GM21529 (cell line): ENCODE results near the gene PARD6A.
A peak's percentile ranks its signal among the peaks of the same experiment; 100 is the strongest.

ENCODE experiments used
- ATAC-seq: cut with Tn5 transposase; IDR thresholded peaks from one replicate; pipeline ENCODE4 v1.9.1; 2021; ENCODE audit not compliant: unreplicated experiment

The PARD6A gene

DNA sequence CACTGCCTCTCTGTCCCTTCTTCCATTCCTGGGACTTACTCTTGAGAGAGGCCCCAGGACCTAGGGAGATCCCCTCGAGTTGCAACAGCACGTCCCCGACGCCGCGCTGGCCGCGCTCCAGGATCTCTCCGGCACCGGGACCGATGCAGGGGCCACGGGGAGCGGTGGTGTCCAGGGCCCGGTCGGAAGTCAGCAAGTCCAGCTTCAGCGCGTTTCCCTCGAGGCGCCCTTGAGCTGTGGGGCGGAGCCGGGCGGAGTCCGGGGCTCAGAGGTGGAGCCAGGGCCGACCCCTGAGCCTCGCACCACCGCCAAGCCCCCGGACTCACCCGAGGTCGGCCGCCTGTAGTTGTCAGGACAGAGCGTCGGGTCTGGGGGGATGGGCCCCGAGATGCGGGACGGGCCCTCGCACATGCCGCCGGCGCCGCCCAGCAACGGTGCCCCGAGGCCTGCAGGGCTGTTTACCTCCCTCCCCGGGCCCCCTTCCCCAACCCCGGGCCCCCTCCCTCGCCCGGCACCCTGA lies 5.3 kb downstream of the PARD6A start:
- peak; percentile 2 for ATAC-seq

DNA sequence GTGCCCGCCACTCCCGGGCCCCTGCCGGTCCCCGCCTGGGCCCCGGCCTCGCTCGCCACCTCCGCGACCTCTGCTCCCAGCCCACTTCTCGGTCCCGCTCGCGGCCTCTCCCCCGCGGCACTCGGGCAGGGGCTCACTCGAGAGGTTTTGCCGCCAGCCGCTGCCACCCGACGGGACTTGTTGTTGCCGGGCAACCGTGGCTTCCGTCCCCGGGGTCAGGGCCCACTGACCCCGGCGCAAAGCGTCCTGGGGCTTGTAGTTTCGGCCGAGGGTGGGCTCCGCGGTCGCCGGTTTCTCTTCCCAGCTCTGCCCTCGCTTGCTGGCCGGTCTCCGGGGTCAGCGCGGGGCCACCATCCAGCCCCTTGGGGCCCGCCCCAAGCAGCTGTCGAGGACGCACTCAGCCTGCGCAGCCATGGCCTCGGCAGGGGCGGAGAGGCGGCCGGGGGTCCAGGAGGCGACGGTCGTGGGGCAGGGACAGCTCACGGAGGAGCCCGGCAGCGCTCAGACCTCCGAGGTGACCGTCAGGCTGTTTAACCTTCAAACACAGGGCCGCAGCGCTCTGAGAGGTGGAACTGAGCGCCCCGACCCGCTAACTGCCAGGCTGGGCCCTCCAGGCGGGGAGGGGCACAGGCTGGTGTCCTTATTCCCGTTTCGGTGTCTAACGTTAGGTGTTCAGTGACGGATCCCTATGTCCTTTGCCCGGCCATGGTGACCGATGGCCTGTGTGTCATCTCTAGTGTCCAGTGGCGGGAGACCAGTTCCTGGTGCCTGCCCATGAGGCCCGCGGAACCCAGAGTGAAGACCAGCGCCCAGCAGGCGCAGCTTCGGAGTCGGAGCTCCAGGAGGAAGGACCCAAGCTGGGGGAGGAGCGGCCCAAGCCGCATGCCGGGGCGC lies 6.0 kb downstream of the PARD6A start, which contains the start of the genes C16orf86 and ENKD1:
Gene C16orf86 (plus strand): TSS at position 256 of the 894 bp plus-strand sequence. CDS start 157 bp downstream, at position 413.
Gene ENKD1 (minus strand): TSS at position 192 of the 894 bp plus-strand sequence. CDS start 308 bp downstream, outside the sequence.
- ATAC-seq, result peak; percentile 68

DNA sequence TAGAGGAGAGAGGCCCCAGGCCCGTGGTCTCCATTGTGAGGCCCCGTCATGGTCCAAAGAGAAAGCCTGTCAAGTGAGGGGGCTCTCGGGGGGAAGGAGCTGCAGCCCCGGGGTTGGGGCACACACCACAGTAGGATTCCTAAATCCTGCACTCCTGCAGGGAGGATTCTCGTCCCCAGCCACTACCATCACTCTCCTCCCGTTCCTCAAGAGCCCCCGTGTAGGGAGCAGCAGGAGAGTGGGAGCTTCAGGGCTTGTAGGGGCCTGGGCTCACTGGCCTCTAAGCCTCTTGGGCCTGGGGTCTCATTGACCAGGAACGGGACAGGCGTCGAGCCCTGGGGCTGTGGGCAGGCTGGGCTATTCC lies 6.7 kb downstream of the PARD6A start:
- ATAC-seq, result no peak

DNA sequence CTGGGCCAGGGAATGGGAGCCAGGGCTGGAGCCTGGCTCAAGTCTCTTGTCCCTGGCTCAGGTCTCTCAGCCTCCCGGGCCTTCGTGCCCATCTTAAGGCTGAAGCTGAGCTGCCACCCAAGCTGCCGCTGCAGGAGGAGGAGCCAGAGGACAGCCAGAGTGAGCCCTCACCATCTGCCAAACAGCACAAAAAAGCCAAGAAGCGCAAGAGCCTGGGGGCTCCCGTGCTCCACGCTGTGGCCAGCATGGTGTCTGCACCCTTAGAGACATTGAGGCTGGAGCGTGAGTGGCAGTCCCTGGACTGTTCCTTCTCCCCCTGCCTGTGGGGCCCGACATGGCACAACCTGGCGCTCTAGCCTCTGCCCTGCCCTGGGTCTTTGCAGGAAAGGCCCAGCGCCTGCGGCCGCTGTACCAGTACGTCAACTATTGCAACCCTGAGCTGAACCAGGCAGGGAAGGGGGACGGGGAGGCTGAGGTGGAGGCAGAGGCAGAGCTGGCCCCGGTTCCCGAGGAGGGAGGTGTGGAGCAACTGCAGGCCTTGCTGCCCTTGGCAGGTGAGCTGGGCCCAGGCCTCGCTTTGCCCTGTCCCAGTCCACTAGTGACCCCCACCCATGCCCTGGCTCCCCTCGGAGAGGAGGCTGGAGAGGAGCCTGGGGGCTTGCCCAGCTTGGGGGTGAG lies 7.2 kb downstream of the PARD6A start:
- peak; percentile 68 for ATAC-seq

DNA sequence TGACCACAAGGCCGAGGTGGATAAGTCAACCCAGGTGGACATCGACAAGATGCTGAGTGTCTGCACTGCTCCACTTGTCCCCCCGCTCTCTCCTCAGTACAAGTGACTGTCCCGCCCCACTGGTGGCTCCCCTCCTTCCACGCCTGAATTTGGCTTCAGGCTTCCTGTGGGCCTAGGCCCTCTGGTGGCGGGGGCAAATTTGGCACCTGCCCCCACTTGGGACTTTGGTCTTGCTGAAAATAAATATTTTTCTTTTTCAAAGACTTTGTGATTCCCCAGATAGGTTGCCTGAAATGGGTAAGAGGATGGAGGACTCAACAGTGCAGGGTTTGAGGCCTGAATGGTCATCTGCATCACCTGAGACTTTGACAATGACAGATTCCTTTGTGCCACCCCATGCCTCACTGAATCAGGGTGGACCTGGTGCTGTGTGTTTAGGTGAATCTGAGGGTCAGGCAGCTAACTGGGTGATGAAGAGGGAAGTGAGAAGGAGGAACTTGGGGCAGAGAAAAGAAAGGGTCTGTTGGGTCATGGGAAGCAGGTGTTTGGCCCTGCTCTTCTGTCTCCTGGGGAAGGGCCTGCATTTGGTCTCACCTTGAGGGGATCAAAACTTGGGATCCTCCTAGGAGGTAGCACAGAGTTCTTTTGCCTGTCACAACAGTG lies 7.9 kb downstream of the PARD6A start:
- no peak for ATAC-seq

DNA sequence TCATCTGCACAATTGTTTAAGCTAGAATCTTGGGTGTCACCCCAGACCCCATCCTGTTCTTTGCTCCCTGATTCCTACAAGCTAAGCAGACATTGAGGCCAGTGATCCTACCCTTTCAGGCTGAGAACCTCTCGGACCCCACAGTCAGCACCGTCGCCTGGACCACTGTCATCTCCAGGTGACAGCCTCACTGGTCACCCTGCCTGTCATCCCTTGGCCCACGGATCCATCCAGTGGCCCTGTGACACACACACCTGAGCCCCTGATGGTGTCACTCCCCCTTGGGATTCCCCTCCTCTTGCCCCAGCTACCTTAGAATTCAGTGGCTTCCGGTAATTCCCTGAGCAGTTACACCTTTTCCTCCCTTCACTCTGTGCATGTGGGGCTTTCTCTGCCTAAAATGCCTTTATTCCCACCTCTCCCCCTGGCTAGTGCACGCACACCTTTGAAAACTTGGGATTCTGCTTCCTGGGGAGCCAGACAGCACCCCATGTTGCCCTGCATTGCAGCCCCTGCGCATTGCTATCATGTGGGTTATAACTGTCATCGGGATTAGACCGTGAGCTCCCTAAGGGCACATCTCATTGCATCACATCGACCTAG lies 8.8 kb downstream of the PARD6A start:
- ATAC-seq, result no peak

DNA sequence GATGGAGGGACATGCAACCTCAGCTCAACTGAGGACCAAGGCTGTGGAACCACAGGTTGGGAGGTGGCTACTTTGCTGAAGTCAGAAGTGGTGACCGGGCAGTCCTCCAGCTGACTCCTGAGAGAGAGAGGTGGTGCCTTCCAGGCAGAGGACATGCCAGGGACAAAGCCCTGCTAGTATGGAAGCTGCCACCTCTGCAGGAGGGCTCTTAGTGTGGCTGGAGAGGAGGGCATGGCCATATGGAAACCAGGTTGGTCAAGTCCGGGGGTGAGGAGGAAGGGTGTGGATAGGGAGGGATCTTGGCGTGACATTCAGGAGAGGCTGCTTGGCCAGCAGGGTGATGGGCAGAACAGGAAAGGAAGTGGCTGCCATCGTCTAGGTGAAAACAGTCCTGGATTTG lies 11.5 kb downstream of the PARD6A start:
- no peak for ATAC-seq

DNA sequence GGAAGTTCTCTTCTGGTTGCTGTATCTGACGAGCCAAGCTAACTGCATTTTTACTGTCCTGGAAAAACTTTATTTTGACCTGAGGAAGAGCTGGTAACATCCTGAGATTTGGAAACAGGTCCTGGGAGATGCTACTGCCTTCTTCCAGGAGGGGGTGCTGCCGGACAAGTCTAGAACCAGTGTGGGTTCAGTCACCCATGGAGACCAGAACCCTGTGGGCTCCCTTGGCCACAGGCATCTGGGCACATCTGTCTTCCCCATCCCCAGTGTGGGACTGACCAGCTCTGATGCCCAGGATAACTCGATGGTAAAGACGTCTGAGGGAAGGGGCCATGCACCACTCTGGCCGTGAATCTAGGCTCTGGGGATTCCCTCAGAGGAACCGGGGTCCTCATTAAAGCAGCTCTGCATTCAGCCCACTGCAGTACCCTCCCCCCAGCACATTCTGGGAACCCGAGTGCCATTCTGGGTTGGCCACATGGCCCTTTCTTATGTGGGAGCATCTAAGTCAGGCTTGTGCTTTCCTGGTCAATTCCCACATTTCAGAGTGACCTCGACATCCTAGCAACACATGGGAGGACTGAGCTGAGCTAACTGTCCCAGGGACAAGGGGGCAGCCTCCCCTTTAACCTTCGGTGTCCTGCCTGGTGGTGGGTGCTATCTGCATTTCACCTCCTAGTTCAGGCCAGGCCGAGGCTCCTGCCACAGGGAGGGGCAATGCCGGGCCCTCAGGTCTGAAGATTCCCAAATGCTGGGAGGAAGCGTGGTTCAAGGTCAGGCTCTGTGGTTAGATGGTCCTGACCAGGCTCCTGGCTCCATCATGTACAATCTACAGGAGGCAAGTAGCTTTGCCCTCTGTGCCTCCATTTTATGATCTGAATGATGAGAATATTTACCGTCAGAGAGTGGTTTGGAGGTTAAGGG lies 12.2 kb downstream of the PARD6A start:
- no peak for ATAC-seq

DNA sequence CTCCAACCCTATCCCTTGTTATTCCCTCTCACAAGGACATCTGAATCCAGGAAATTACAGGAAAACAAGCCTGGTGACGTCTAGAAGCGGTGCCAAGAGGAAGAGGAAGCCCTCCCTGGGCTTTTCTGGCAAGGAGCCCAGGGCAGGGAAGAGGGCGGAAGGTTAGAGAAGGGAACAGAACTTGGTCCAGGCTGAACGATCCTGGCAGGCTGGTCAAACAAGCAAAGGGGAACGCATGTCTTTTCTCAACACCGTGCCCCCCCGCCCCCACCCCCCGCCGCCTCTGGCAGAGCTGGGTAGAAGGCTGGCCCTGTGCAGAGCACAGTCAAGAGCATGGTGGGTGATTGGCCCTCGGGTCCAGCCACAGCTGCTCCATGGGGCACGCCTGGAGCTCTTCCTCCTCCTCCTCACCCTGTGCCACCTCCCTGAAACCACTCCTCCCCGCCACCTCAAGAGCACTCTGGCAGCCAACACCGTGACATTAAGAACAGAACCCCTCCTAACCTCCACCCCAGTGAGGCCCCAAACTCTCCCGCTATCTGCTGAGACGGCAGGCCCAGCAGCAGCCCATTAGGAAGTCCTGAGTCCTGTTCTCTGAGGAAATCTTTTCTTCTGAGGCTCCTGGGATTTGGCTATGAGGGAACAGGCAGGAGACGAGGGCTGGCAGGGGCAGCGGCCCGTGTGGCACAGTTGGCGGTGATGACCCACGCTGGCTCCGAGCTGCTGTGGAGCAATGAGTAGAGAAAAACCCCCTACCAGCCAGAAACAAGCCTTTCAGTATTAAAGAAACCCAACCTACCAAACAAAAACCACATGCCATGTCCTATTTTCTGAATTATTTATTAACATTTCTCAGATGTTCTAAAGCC lies 13.2 kb downstream of the PARD6A start:
- no peak for ATAC-seq

DNA sequence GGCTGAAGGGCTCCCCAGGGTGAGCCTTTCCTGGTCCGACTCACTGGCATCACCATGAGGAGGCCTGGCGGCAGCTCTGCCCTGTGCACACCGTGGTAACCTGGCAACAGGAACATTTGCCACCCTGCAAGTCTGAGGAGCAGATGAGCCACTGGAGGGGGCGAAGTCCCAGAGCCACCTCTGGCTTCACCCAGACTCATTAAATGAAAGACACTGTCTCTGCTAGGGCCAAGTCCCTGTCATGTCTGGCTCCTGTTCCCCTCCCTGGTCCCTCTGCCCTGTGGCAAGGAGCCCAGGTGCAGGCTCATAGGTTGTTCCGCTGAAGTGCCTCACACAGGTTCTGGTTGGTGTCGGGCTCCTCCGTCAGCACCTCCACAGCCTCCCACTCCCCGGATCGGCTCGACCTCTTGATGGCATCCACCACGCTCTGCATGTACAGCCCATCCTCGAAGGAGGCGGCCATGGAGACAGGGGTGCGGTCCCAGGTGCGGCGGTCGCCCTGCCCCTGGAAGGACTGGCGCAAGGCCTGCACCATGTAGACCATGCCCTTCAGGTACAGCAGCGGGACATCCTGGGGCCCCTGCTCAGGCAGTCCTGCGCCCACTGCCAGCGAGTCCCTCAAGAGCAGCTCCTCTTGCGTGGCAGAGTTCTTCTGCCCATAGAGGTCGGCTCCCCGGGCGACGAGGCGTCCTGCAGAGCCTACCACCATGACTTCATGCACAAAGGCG lies 14.3 kb downstream of the PARD6A start:
- ATAC-seq, result no peak

DNA sequence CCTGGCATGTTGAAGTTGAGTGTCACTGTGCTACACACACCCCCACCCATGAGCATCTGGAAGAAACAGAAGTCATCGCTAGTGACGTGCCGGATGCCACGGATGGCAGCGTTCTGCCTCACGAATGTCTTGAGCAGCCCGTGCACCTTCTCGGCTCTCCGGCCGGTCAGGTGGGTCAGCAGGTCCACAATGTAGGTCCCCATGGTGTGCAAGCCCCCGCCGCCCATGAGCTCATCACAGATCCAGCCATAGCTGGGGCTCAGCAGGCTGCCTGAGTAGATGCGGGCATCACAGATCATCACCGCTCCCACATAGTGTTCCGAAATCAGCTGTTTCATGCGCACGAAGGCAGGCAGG lies 14.8 kb downstream of the PARD6A start:
- no peak for ATAC-seq

DNA sequence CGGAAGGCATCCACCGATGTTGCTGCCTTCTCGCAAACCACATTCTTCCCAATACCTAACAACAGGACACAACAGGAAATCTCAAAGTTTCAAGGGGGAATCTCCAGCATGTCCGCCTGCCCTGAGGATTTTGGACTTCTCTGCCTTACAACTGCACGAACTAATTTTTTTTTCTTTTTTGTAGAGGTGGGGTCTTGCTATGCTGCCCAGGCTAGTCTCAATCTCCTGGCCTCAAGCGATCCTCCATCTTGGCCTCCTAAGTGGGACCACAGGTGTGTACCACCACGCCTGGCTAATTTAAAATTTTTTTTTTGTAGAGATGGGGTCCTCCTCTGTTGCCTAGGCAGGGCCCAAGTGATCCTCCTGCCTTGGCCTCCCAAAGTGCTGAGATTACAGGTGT lies 15.2 kb downstream of the PARD6A start:
- no peak for ATAC-seq

DNA sequence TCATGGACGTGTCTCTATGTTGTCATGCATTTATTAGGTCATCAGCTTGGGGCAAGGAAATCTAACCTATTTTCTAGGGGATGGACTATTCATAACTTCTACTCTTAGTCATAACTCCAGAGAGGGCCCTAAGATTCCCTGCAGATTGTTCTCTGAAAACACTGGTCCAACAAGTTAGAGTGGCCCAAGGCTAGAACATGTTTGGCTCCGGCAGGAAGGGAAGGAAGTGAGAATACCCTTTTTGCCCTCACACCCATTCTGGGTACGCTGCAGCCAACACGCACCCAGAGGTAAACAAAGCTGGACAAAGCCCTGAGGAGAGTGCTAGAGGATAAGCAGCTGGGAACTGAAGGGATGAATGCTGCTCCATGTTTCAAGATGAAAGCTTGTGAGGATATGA lies 15.8 kb downstream of the PARD6A start:
- no peak for ATAC-seq

DNA sequence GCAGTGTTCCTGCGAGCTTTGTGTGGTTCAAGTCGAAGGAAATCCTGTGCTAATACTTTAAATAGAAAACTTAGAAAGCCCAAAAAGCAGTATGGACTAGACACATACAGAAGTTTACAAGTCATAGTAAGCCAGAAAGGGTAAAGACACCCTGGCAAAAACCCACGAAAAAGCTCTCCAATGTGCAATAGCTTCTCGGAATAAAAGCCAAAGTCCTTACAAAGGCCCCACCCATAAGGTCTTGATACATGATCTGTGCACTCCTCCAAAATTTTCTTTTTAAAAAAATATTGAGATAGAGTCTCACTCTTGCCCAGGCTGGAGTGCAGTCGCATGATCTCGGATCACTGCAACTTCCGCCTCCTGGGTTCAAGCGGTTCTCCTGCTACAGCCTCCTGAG lies 16.2 kb downstream of the PARD6A start:
- no peak for ATAC-seq

DNA sequence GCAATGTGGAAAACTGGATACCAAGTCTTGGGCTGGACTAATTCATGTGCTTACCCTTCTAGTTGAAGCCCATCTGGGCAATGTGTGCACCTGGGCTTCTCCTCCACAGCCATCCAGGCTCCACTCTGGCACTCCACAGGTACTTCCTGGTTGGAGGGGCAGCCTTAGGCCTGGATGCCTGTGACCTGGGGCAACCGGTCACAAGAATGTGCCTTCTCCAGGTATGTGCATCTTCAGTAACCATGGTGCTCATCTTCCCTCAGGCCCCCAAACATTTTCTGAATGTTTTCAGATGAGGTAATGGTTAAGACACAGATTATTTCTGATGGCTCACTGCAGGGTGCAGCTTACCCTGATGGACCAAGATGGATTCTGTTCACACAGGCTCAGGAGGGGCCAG lies 17.0 kb downstream of the PARD6A start:
- ATAC-seq, result no peak

DNA sequence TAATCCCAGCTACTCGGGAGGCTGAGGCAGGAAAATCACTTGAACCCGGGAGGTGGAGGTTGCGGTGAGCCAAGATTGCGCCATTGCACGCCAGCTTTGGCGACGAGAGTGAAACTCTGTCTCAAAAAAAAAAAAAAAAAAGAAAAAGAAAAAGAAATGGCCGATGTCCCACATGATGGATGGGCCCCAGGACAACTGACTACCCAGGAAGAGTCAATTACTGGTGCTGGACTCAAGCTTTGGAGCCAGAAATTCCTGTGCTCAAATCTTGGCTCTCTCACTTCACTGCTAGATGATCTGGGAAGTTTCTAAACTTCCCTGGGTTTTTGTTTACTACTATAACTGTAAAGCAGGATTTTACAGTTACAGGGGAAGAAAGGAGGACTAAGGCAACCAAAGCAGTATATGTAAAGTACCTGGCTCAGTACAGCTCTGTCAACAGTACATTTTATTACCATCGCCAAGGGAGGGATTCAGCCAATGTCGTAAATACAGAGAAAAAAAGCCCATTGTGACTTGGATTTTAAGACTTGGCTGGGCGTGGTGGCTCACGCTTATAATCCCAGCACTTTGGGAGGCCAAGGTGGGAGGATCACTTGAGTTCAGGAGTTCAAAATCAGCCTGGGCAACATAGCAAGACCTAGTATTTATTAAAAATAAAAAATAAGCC lies 17.7 kb downstream of the PARD6A start:
- no peak for ATAC-seq

DNA sequence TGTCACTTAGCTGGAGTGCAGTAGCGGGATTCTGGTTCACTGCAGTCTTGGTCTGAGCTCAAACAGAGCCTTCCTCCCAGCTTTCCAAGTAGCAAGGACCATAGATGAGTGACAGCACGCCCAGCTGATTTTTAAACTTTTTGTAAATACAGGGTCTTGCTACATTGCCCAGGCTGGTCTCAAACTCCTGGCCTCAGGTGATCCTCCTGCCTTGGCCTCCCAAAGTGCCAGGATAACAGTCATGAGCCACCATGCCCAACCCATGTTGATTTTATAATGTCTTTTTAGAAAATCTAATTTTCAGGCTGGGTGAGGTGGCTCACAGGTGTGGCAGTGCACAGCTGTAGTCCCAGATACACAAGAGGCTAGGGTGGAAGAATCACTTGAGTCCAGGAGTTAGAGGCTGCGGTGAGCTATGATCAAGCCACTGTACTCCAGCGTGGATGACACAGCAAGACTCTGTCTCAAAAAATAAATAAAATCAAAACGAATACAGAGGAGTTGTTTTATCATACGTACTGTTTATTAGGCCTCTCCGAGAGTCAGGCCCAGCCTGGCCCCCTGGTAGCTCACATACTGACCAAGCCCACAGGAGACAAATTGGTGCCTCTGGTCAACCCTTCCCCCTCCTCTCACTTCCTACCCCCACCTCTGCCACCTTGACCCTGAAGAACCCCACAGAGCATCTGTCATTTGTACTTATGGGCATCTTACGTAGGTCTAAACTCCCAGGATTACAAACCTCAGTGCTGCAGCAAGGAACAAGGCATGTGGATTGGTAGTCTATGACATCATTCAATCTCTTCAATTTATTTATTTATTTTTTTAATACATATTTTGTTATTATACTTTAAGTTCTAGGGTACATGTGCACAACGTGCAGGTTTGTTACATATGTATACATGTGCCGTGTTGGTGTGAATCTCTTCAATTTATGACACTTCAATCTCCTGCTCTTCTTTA lies 19.5 kb downstream of the PARD6A start:
- no peak for ATAC-seq
